ENCODE results near the gene OTUD5.

Gene OTUD5

GRCh38 chrX:48918643-48919340 lies 38.6 kb downstream of the OTUD5 start, which contains the start of gene PIM2 (continued):
- TF ChIP-seq, protein P1, sequence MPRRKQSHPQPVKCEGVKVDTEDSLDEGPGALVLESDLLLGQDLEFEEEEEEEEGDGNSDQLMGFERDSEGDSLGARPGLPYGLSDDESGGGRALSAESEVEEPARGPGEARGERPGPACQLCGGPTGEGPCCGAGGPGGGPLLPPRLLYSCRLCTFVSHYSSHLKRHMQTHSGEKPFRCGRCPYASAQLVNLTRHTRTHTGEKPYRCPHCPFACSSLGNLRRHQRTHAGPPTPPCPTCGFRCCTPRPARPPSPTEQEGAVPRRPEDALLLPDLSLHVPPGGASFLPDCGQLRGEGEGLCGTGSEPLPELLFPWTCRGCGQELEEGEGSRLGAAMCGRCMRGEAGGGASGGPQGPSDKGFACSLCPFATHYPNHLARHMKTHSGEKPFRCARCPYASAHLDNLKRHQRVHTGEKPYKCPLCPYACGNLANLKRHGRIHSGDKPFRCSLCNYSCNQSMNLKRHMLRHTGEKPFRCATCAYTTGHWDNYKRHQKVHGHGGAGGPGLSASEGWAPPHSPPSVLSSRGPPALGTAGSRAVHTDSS (tag by site-specific recombination; IDR thresholded peaks at IDR 0.05): 0 out of 2 replicates have a peak, but pooled peaks have one; percentile 46
- TF ChIP-seq ZNF274 (IDR thresholded peaks at IDR 0.05; ENCODE audit: low read length): no peak
- no peak for TF ChIP-seq ZNF274 (tag by site-specific recombination; IDR thresholded peaks at IDR 0.05; ENCODE audit: borderline replicate concordance)
- 0 out of 2 replicates have a peak, but pooled peaks have one; percentile 25 for TF ChIP-seq YY2 (tag by site-specific recombination; IDR thresholded peaks at IDR 0.05)
- TF ChIP-seq, protein P2, sequence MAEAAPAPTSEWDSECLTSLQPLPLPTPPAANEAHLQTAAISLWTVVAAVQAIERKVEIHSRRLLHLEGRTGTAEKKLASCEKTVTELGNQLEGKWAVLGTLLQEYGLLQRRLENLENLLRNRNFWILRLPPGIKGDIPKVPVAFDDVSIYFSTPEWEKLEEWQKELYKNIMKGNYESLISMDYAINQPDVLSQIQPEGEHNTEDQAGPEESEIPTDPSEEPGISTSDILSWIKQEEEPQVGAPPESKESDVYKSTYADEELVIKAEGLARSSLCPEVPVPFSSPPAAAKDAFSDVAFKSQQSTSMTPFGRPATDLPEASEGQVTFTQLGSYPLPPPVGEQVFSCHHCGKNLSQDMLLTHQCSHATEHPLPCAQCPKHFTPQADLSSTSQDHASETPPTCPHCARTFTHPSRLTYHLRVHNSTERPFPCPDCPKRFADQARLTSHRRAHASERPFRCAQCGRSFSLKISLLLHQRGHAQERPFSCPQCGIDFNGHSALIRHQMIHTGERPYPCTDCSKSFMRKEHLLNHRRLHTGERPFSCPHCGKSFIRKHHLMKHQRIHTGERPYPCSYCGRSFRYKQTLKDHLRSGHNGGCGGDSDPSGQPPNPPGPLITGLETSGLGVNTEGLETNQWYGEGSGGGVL (tag by site-specific recombination; IDR thresholded peaks at IDR 0.05): peak; percentile 38; the same call in 1 of the 2 replicates
- no peak for TF ChIP-seq YY1 (tag by site-specific recombination; IDR thresholded peaks at IDR 0.05)
- 0 out of 2 replicates have a peak, but pooled peaks have one; percentile 23 for TF ChIP-seq ZNF561 (tag by site-specific recombination; IDR thresholded peaks at IDR 0.05; ENCODE audit: borderline replicate concordance)
- TF ChIP-seq, protein P3, sequence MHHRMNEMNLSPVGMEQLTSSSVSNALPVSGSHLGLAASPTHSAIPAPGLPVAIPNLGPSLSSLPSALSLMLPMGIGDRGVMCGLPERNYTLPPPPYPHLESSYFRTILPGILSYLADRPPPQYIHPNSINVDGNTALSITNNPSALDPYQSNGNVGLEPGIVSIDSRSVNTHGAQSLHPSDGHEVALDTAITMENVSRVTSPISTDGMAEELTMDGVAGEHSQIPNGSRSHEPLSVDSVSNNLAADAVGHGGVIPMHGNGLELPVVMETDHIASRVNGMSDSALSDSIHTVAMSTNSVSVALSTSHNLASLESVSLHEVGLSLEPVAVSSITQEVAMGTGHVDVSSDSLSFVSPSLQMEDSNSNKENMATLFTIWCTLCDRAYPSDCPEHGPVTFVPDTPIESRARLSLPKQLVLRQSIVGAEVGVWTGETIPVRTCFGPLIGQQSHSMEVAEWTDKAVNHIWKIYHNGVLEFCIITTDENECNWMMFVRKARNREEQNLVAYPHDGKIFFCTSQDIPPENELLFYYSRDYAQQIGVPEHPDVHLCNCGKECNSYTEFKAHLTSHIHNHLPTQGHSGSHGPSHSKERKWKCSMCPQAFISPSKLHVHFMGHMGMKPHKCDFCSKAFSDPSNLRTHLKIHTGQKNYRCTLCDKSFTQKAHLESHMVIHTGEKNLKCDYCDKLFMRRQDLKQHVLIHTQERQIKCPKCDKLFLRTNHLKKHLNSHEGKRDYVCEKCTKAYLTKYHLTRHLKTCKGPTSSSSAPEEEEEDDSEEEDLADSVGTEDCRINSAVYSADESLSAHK (tag by site-specific recombination; IDR thresholded peaks at IDR 0.05): peak; percentile 92
- peak; percentile 76 for TF ChIP-seq CTCF (tag by site-specific recombination; IDR thresholded peaks at IDR 0.05)
- TF ChIP-seq ZNF221 (tag by site-specific recombination; IDR thresholded peaks at IDR 0.05; ENCODE audit: borderline replicate concordance): no peak
- TF ChIP-seq ZNF830 (tag by site-specific recombination; IDR thresholded peaks at IDR 0.05; ENCODE audit: low read depth): no peak
- no peak for TF ChIP-seq FEZF1 (tag by site-specific recombination; IDR thresholded peaks at IDR 0.05)
- TF ChIP-seq TRIM28 (IDR thresholded peaks at IDR 0.05; ENCODE audit: borderline replicate concordance, low read length): no peak
- TF ChIP-seq ZNF544 (tag by site-specific recombination; IDR thresholded peaks at IDR 0.05): no peak
- peak; percentile 67 for TF ChIP-seq KLF10 (tag by site-specific recombination; IDR thresholded peaks at IDR 0.05)
- no peak for TF ChIP-seq GFI1B (tag by site-specific recombination; IDR thresholded peaks at IDR 0.05)
- TF ChIP-seq IKZF3 (tag by site-specific recombination; IDR thresholded peaks at IDR 0.05): 0 out of 2 replicates have a peak, but pooled peaks have one; percentile 20
- no peak for TF ChIP-seq SETDB1 (IDR thresholded peaks at IDR 0.05; ENCODE audit: insufficient read length, low read length)
- no peak for TF ChIP-seq ZNF10 (tag by site-specific recombination; IDR thresholded peaks at IDR 0.05)
- no peak for TF ChIP-seq ZNF48 (tag by site-specific recombination; IDR thresholded peaks at IDR 0.05)
- TF ChIP-seq BCL11A (tag by site-specific recombination; IDR thresholded peaks at IDR 0.05; ENCODE audit: low read depth): no peak
- TF ChIP-seq ZNF2 (tag by site-specific recombination; IDR thresholded peaks at IDR 0.05): peak; percentile 39; the same call in 1 of the 2 replicates
- TF ChIP-seq ZNF626 (tag by site-specific recombination; IDR thresholded peaks at IDR 0.05): no peak
- peak; percentile 77 for TF ChIP-seq ZNF366 (tag by site-specific recombination; conservative IDR thresholded peaks at IDR 0.05)
- TF ChIP-seq PATZ1 (tag by site-specific recombination; IDR thresholded peaks at IDR 0.05): peak; percentile 88
- no peak for TF ChIP-seq ZFP37 (tag by site-specific recombination; IDR thresholded peaks at IDR 0.05)
- no peak for TF ChIP-seq ZNF747 (tag by site-specific recombination; IDR thresholded peaks at IDR 0.05)
- no peak for TF ChIP-seq ZNF362 (tag by site-specific recombination; IDR thresholded peaks at IDR 0.05)
- TF ChIP-seq ZNF610 (tag by site-specific recombination; IDR thresholded peaks at IDR 0.05; ENCODE audit: borderline replicate concordance): no peak
- no peak for TF ChIP-seq ZNF184 (tag by site-specific recombination; IDR thresholded peaks at IDR 0.05)
